Measurements from ENCODE around the gene LRRC14B. TPM values are rescaled to one million over a fixed set of nuclear protein-coding genes. Genes with fewer than 3 reads are reported as not detected.
A peak's percentile ranks its signal among the peaks of the same experiment; 100 is the strongest.

Gene LRRC14B
- total RNA-seq = not detected

- 18% methylated on average over 21 of the region's 56 CpGs for WGBS
- Histone ChIP-seq H3K4me3 (peak within 1 kb of the TSS; percentile 26), H3K36me3 (no peaks in the 10 kb centered on the region), H3K27ac (no peak within 1 kb of the TSS), H3K9me3 (no peaks in the 10 kb centered on the region), H3K27me3 (peaks cover 23% of the 10 kb centered on the region), H3K4me1 (peaks cover 24% of the 10 kb centered on the region)
- DNase-seq (ENCODE audit: low spot score in 2 of 2) = no peak
- TF ChIP-seq POLR2AphosphoS5 (IDR thresholded peaks at IDR 0.05) (no peak), CTCF (IDR thresholded peaks at IDR 0.05) (no peak), EP300 (IDR thresholded peaks at IDR 0.05) (no peak), POLR2A (IDR thresholded peaks at IDR 0.05) (no peak)
These were observed at the start of gene LRRC14B for GRCh38 chr5:191036-191948. Gene LRRC14B, plus strand, starts transcription at chr5:191495. Its CDS starts 44 bp downstream, at chr5:191539.

DNA sequence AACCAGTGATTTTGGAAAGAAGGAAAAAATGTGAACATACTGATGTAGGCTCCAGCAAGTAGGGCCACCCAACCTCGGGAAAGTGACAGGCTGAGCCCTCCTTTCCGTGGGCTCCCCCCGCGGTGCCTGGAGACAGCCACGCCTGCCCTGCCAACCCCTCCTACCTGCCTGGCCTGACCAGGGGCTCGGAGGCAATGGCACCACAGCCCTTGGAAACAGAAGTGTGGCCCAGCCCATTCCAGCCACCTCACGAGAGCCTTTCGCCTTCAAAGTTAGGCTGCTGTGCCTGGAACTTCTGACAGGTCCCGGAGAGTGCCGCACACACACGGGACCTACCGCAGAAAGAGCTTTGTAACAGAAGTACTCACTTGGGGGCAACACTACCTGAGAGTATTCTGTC is 49.5 kb upstream of the LRRC14B start:
- Histone ChIP-seq H3K36me3 (no peaks in the 10 kb centered on the region), H3K4me1 (no peaks in the 10 kb centered on the region), H3K27me3 (no peaks in the 10 kb centered on the region), H3K9me3 (peaks cover 1% of the 10 kb centered on the region), H3K4me3 (no peak overlapping the region), H3K27ac (no peak overlapping the region)
- WGBS = 84% methylated on average over 12 of the region's 12 CpGs
- DNase-seq (ENCODE audit: low spot score in 2 of 2) = no peak
- TF ChIP-seq CTCF (IDR thresholded peaks at IDR 0.05) (no peak), POLR2AphosphoS5 (IDR thresholded peaks at IDR 0.05) (no peak), EP300 (IDR thresholded peaks at IDR 0.05) (no peak), POLR2A (IDR thresholded peaks at IDR 0.05) (no peak)

DNA sequence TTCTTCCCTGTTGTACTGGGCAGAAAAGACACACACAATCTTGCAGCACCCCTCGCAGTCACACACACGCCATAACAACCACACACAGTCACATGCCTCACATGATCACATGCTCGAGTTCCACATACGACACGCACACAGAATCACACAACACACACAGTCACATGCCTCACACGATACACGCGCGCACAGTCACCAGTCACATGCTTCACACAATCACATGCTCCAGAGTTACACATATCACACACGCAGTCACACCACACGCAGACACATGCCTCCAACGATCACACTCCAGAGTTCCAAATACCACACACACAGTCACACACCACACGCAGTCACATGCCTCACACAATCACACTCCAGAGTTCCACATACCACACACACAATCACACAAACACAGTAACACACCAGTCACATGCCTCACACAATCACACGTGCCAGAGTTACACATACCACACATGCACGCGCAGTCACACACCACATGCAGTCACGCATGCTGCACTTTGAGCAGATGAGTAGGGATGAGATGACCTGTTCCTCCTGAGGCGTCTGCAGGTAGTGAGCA is 49.0 kb upstream of the LRRC14B start:
- Histone ChIP-seq H3K27me3 (no peaks in the 10 kb centered on the region), H3K27ac (no peak overlapping the region), H3K36me3 (no peaks in the 10 kb centered on the region), H3K9me3 (peaks cover 7% of the 10 kb centered on the region), H3K4me1 (no peaks in the 10 kb centered on the region), H3K4me3 (no peak overlapping the region)
- no peak for DNase-seq (ENCODE audit: low spot score in 2 of 2)
- WGBS = 93% methylated on average over 18 of the region's 18 CpGs
- no peak for TF ChIP-seq POLR2A (IDR thresholded peaks at IDR 0.05)
- no peak for TF ChIP-seq POLR2AphosphoS5 (IDR thresholded peaks at IDR 0.05)
- TF ChIP-seq EP300 (IDR thresholded peaks at IDR 0.05) = no peak
- no peak for TF ChIP-seq CTCF (IDR thresholded peaks at IDR 0.05)

GRCh38 chr5:143041-143440 is 48.3 kb upstream of the LRRC14B start:
- DNase-seq (ENCODE audit: low spot score in 2 of 2) = no peak
- 91% methylated on average over 11 of the region's 17 CpGs for WGBS
- TF ChIP-seq POLR2A (IDR thresholded peaks at IDR 0.05) = no peak
- no peak for TF ChIP-seq EP300 (IDR thresholded peaks at IDR 0.05)

DNA sequence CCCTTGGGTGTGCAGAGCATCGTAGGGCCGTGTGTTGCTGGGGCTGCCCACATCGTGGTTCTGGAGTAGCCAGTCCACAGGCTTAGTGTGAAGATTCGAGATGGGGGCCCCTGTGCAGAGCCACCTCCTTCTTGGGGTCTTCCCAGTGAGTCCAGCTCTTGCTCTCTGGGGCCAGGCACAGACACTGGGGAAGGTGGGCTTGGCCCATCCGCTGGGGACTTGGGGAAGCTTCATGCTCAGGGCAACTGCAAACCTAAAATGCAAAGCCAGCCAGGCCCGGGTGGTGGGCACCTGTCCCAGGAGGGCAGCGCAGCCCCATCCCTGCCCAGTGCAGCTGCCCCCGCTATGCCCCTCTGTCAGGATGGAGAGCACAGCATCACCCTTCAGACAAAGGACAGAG is 46.4 kb upstream of the LRRC14B start:
- DNase-seq (ENCODE audit: low spot score in 2 of 2) = no peak
- TF ChIP-seq EP300 (IDR thresholded peaks at IDR 0.05) (no peak), POLR2AphosphoS5 (IDR thresholded peaks at IDR 0.05) (no peak), POLR2A (IDR thresholded peaks at IDR 0.05) (no peak), CTCF (IDR thresholded peaks at IDR 0.05) (no peak)
- Histone ChIP-seq H3K9me3 (peaks cover 7% of the 10 kb centered on the region), H3K36me3 (no peaks in the 10 kb centered on the region), H3K27me3 (no peaks in the 10 kb centered on the region), H3K4me1 (no peaks in the 10 kb centered on the region), H3K4me3 (no peak overlapping the region), H3K27ac (no peak overlapping the region)
- WGBS = 100% methylated on average over 2 of the region's 8 CpGs

More at GRCh38 chr5:143041-143440, 48.3 kb upstream of the LRRC14B start:
- peaks cover 7% of the 10 kb centered on the region for H3K9me3 ChIP-seq
- no peaks in the 10 kb centered on the region for H3K27me3 ChIP-seq
- no peaks in the 10 kb centered on the region for H3K36me3 ChIP-seq
- H3K27ac ChIP-seq = no peak overlapping the region
- no peak overlapping the region for H3K4me3 ChIP-seq
- H3K4me1 ChIP-seq = no peaks in the 10 kb centered on the region

Measured in suprapubic skin (tissue), 4 donors.